Effector memory CD8-positive, alpha-beta T cell (primary cell): Measurements from ENCODE around the gene MOB3B.
"Not testable (repeated sequence)": the region's sequence is repeated elsewhere in the genome, so short reads cannot be mapped to it uniquely, and the experiment has no call there.

ENCODE experiments used
- ATAC-seq: fragments of 150-1000 bp; cut with Tn5 transposase; replicated peaks from 2 replicates; pipeline ENCODE4 v1.10.0; 2021; ENCODE audit warnings: mild to moderate bottlenecking, moderate library complexity
- DNase-seq, 3 experiments: peaks; one replicate each; pipeline ENCODE4 v3.0.0; 2021
- H3K27ac Mint-ChIP-seq, 2 donors: one replicate each; pipeline ENCODE4 v1.8.0; 2022; ENCODE audit warnings: mild to moderate bottlenecking in 2 of 2, mixed read lengths in 2 of 2, moderate library complexity in 2 of 2
- H3K27me3 Mint-ChIP-seq, 2 donors: one replicate each; pipeline ENCODE4 v1.8.0; 2022; ENCODE audit warnings: mixed read lengths in 2 of 2
- H3K36me3 Mint-ChIP-seq: one replicate; pipeline ENCODE4 v1.8.0; 2022; ENCODE audit warnings: mild to moderate bottlenecking, moderate library complexity, mixed read lengths; ENCODE audit not compliant: insufficient read depth
- H3K4me1 Mint-ChIP-seq, 2 donors: one replicate each; pipeline ENCODE4 v1.8.0; 2022; ENCODE audit warnings: low read depth in 2 of 2, mixed read lengths in 2 of 2
- H3K4me3 Mint-ChIP-seq, 2 donors: one replicate each; pipeline ENCODE4 v1.8.0; 2022; ENCODE audit warnings: mild to moderate bottlenecking in 2 of 2, mixed read lengths in 2 of 2, moderate library complexity in 2 of 2
- H3K9me3 Mint-ChIP-seq, 2 donors: one replicate each; pipeline ENCODE4 v1.8.0; 2022; ENCODE audit warnings: mixed read lengths in 2 of 2

MOB3B gene

GRCh38 chr9:27472195-27472594 lies 57.4 kb downstream of the MOB3B start:
- no peak for ATAC-seq
- peaks cover 5 to 11% of the 10 kb centered on the region in 2 donors for H3K27me3 Mint-ChIP-seq
- no peaks in the 10 kb centered on the region for H3K4me1 Mint-ChIP-seq
- H3K36me3 Mint-ChIP-seq = no peaks in the 10 kb centered on the region
- no peak for DNase-seq
- H3K4me3 Mint-ChIP-seq = no peak overlapping the region
- H3K27ac Mint-ChIP-seq = no peak overlapping the region
- no peaks in the 10 kb centered on the region for H3K9me3 Mint-ChIP-seq

- Mint-ChIP-seq H3K36me3 (no peaks in the 10 kb centered on the region), H3K4me1 (no peaks in the 10 kb centered on the region), H3K9me3 (no peaks in the 10 kb centered on the region), H3K27ac (no peak overlapping the region), H3K4me3 (no peak overlapping the region), H3K27me3 (peaks cover 5 to 11% of the 10 kb centered on the region in 2 donors)
- no peak for ATAC-seq
- no peak for DNase-seq
Observed at GRCh38 chr9:27471789-27472188, 57.8 kb downstream of the MOB3B start.

GRCh38 chr9:27471366-27471765 lies 58.2 kb downstream of the MOB3B start:
- Mint-ChIP-seq H3K27ac (no peak overlapping the region), H3K27me3 (peaks cover 6 to 13% of the 10 kb centered on the region in 2 donors), H3K9me3 (no peaks in the 10 kb centered on the region), H3K4me1 (no peaks in the 10 kb centered on the region), H3K36me3 (no peaks in the 10 kb centered on the region), H3K4me3 (no peak overlapping the region)
- ATAC-seq = no peak
- no peak for DNase-seq

- H3K9me3 Mint-ChIP-seq = no peaks in the 10 kb centered on the region
- H3K27me3 Mint-ChIP-seq = peaks cover 10 to 19% of the 10 kb centered on the region in 2 donors
- H3K27ac Mint-ChIP-seq = no peak overlapping the region
- no peak for ATAC-seq
- no peaks in the 10 kb centered on the region for H3K4me1 Mint-ChIP-seq
- no peaks in the 10 kb centered on the region for H3K36me3 Mint-ChIP-seq
- H3K4me3 Mint-ChIP-seq = no peak overlapping the region
- no peak for DNase-seq
Observed at GRCh38 chr9:27470291-27470856, 59.2 kb downstream of the MOB3B start.

- DNase-seq (no peak), ATAC-seq (no peak)
- H3K27me3 Mint-ChIP-seq = peaks cover 10 to 19% of the 10 kb centered on the region in 2 donors
- H3K4me1 Mint-ChIP-seq = no peaks in the 10 kb centered on the region
- H3K9me3 Mint-ChIP-seq = no peaks in the 10 kb centered on the region
- H3K4me3 Mint-ChIP-seq = no peak overlapping the region
- no peak overlapping the region for H3K27ac Mint-ChIP-seq
- H3K36me3 Mint-ChIP-seq = no peaks in the 10 kb centered on the region
Observed at GRCh38 chr9:27469550-27469949, 60.1 kb downstream of the MOB3B start.

- H3K9me3 Mint-ChIP-seq = no peaks in the 10 kb centered on the region
- no peak for ATAC-seq
- no peak for DNase-seq
- no peak overlapping the region for H3K4me3 Mint-ChIP-seq
- no peak overlapping the region for H3K27ac Mint-ChIP-seq
- H3K36me3 Mint-ChIP-seq = no peaks in the 10 kb centered on the region
- H3K27me3 Mint-ChIP-seq = peaks cover 10 to 19% of the 10 kb centered on the region in 2 donors
- no peaks in the 10 kb centered on the region for H3K4me1 Mint-ChIP-seq
Observed at GRCh38 chr9:27468462-27469110, 61.0 kb downstream of the MOB3B start.

GRCh38 chr9:27468000-27468399 lies 61.6 kb downstream of the MOB3B start:
- no peaks in the 10 kb centered on the region for H3K36me3 Mint-ChIP-seq
- H3K27me3 Mint-ChIP-seq = peaks cover 10 to 19% of the 10 kb centered on the region in 2 donors
- H3K27ac Mint-ChIP-seq = no peak overlapping the region
- no peaks in the 10 kb centered on the region for H3K4me1 Mint-ChIP-seq
- ATAC-seq (no peak), DNase-seq (no peak)
- no peaks in the 10 kb centered on the region for H3K9me3 Mint-ChIP-seq
- no peak overlapping the region for H3K4me3 Mint-ChIP-seq

GRCh38 chr9:27467486-27467885 lies 62.1 kb downstream of the MOB3B start:
- no peaks in the 10 kb centered on the region for H3K36me3 Mint-ChIP-seq
- ATAC-seq (no peak), DNase-seq (no peak)
- H3K27ac Mint-ChIP-seq = no peak overlapping the region
- H3K4me1 Mint-ChIP-seq = no peaks in the 10 kb centered on the region
- H3K9me3 Mint-ChIP-seq = no peaks in the 10 kb centered on the region
- H3K4me3 Mint-ChIP-seq = no peak overlapping the region
- peaks cover 10 to 19% of the 10 kb centered on the region in 2 donors for H3K27me3 Mint-ChIP-seq

- not testable (repeated sequence) for H3K27ac Mint-ChIP-seq, DNase-seq, H3K9me3 Mint-ChIP-seq, H3K4me3 Mint-ChIP-seq, H3K4me1 Mint-ChIP-seq, ATAC-seq, H3K36me3 Mint-ChIP-seq
- H3K27me3 Mint-ChIP-seq = peaks cover 10 to 16% of the 10 kb centered on the region in 2 donors
Observed at GRCh38 chr9:27466516-27466915, 63.1 kb downstream of the MOB3B start.

- H3K27ac Mint-ChIP-seq, H3K4me3 Mint-ChIP-seq, H3K4me1 Mint-ChIP-seq, H3K27me3 Mint-ChIP-seq, H3K9me3 Mint-ChIP-seq, ATAC-seq, H3K36me3 Mint-ChIP-seq, DNase-seq: not testable (repeated sequence)
Observed at GRCh38 chr9:27464950-27465349, 64.7 kb downstream of the MOB3B start.

GRCh38 chr9:27462846-27463245 lies 66.8 kb downstream of the MOB3B start:
- Mint-ChIP-seq H3K4me1 (no peaks in the 10 kb centered on the region), H3K36me3 (no peaks in the 10 kb centered on the region), H3K27ac (no peak overlapping the region), H3K9me3 (no peaks in the 10 kb centered on the region), H3K4me3 (no peak overlapping the region), H3K27me3 (peaks cover 6 to 8% of the 10 kb centered on the region in 2 donors)
- no peak for DNase-seq
- no peak for ATAC-seq

- DNase-seq = no peak
- Mint-ChIP-seq H3K36me3 (no peaks in the 10 kb centered on the region), H3K4me3 (no peak overlapping the region), H3K4me1 (peaks cover 0 to 2% of the 10 kb centered on the region in 2 donors), H3K27me3 (peaks cover 6 to 8% of the 10 kb centered on the region in 2 donors), H3K27ac (no peak overlapping the region), H3K9me3 (no peaks in the 10 kb centered on the region)
- no peak for ATAC-seq
Observed at GRCh38 chr9:27462434-27462833, 67.2 kb downstream of the MOB3B start.

GRCh38 chr9:27460226-27461023 lies 69.2 kb downstream of the MOB3B start:
- Mint-ChIP-seq H3K27me3 (peaks cover 0 to 6% of the 10 kb centered on the region in 2 donors), H3K4me1 (peaks cover 0 to 3% of the 10 kb centered on the region in 2 donors), H3K27ac (no peak overlapping the region), H3K4me3 (no peak overlapping the region), H3K9me3 (peaks cover 0 to 2% of the 10 kb centered on the region in 2 donors), H3K36me3 (no peaks in the 10 kb centered on the region)
- ATAC-seq (peak; percentile 41), DNase-seq (no peak)

GRCh38 chr9:27457445-27457844 lies 72.2 kb downstream of the MOB3B start:
- no peak overlapping the region for H3K4me3 Mint-ChIP-seq
- peaks cover 0 to 6% of the 10 kb centered on the region in 2 donors for H3K27me3 Mint-ChIP-seq
- H3K4me1 Mint-ChIP-seq = peaks cover 0 to 3% of the 10 kb centered on the region in 2 donors
- DNase-seq (no peak), ATAC-seq (no peak)
- no peak overlapping the region for H3K27ac Mint-ChIP-seq
- no peaks in the 10 kb centered on the region for H3K36me3 Mint-ChIP-seq
- H3K9me3 Mint-ChIP-seq = peaks cover 0 to 2% of the 10 kb centered on the region in 2 donors
